HepG2 (cell line): ENCODE measurements around the gene ALDH9A1. TPM values are rescaled to one million over a fixed set of nuclear protein-coding genes. Genes with fewer than 3 reads are reported as not detected.
A peak's percentile ranks its signal among the peaks of the same experiment; 100 is the strongest.

Experiments
- ARHGAP35 ChIP-seq: sonication (generic); formaldehyde crosslinking; IDR thresholded peaks from 2 replicates; pipeline ENCODE4 v1.9.0; 2022; ENCODE audit warnings: mild to moderate bottlenecking, inconsistent platforms, moderate library complexity, missing genetic modification reagents, borderline replicate concordance
- ASH2L ChIP-seq: fragments of 300-600, 200-600 bp; sonication (generic); IDR thresholded peaks from 2 replicates; pipeline ENCODE4 v1.7.0; 2017; ENCODE audit warnings: low read depth, mild to moderate bottlenecking, moderate library complexity, mixed read lengths, low read length; ENCODE audit not compliant: insufficient read length
- ATAD3A ChIP-seq: sonication (generic); formaldehyde crosslinking; IDR thresholded peaks from 2 replicates; pipeline ENCODE4 v1.4.0; 2020; ENCODE audit warnings: missing genetic modification reagents
- CC2D1A ChIP-seq: sonication (generic); formaldehyde crosslinking; IDR thresholded peaks from 2 replicates; pipeline ENCODE4 v1.8.1; 2023; ENCODE audit warnings: mild to moderate bottlenecking, missing genetic modification reagents
- HINFP ChIP-seq: sonication (generic); formaldehyde crosslinking; IDR thresholded peaks from 2 replicates; pipeline ENCODE4 v1.4.0; 2020; ENCODE audit warnings: low read depth, mild to moderate bottlenecking, missing genetic modification reagents
- NCOA1 ChIP-seq: sonication (generic); formaldehyde crosslinking; IDR thresholded peaks from 2 replicates; pipeline ENCODE4 v1.9.0; 2021; ENCODE audit warnings: missing genetic modification reagents
- PLRG1 ChIP-seq: fragments of 450-650 bp; conservative IDR thresholded peaks from 2 replicates; pipeline ENCODE4 v1.6.1; 2016
- REL ChIP-seq: sonication (generic); formaldehyde crosslinking; conservative IDR thresholded peaks from 2 replicates; pipeline ENCODE4 v1.8.0; 2022; ENCODE audit warnings: mild to moderate bottlenecking, missing genetic modification reagents, moderate library complexity
- SALL1 ChIP-seq: sonication (generic); formaldehyde crosslinking; IDR thresholded peaks from 2 replicates; pipeline ENCODE4 v1.8.0; 2022; ENCODE audit warnings: mild to moderate bottlenecking, missing genetic modification reagents
- ZBED4 ChIP-seq: sonication (generic); formaldehyde crosslinking; IDR thresholded peaks from 2 replicates; pipeline ENCODE4 v1.4.0; 2020; ENCODE audit warnings: missing genetic modification reagents, borderline replicate concordance
- ZBTB43 ChIP-seq: sonication (generic); formaldehyde crosslinking; conservative IDR thresholded peaks from 2 replicates; pipeline ENCODE4 v1.4.0; 2020; ENCODE audit warnings: missing genetic modification reagents
- ZEB1 ChIP-seq: IDR thresholded peaks from 2 replicates; pipeline ENCODE4 v1.6.1; 2012; ENCODE audit warnings: mild to moderate bottlenecking, low read depth, inconsistent platforms; ENCODE audit not compliant: insufficient replicate concordance
- ZMYM2 ChIP-seq: sonication (generic); formaldehyde crosslinking; IDR thresholded peaks from 2 replicates; pipeline ENCODE4 v1.8.0; 2022; ENCODE audit warnings: mild to moderate bottlenecking, missing genetic modification reagents
- ZNF280B ChIP-seq: sonication (generic); formaldehyde crosslinking; IDR thresholded peaks from 2 replicates; pipeline ENCODE4 v1.5.0; 2020; ENCODE audit warnings: missing genetic modification reagents, mild to moderate bottlenecking, borderline replicate concordance
- ZNF329 ChIP-seq: sonication (generic); formaldehyde crosslinking; IDR thresholded peaks from 2 replicates; pipeline ENCODE4 v1.9.0; 2021; ENCODE audit warnings: low read depth, mild to moderate bottlenecking, missing genetic modification reagents
- ZNF44 ChIP-seq: sonication (generic); formaldehyde crosslinking; IDR thresholded peaks from 2 replicates; pipeline ENCODE4 v1.5.1; 2020; ENCODE audit warnings: mild to moderate bottlenecking, missing genetic modification reagents
- ZNF484 ChIP-seq: sonication (generic); formaldehyde crosslinking; IDR thresholded peaks from 2 replicates; pipeline ENCODE4 v1.5.1; 2020; ENCODE audit warnings: mild to moderate bottlenecking, low read depth, missing genetic modification reagents, borderline replicate concordance
- ZNF720 ChIP-seq: sonication (generic); formaldehyde crosslinking; IDR thresholded peaks from 2 replicates; pipeline ENCODE4 v1.4.0; 2020; ENCODE audit warnings: missing genetic modification reagents
- polyA plus RNA-seq, 8 experiments: library from polyadenylated mRNA; depleted of rRNA in 3 of 8; stranded (reverse) in 7 of 8; unstranded in 1 of 8; fragments of >200 nt; fragmentation: Illumina TruSeq in 4 of 8; extraction: Trizol in 4 of 8; gene quantifications; 2 replicates each; pipeline versions ENCODE4 v1.2.1 to v1.2.3, GENCODE V29; 2011 to 2016; ENCODE audit warnings: low read depth in 4 of 8, missing spikeins in 1 of 8, mixed read lengths in 1 of 8; ENCODE audit not compliant: insufficient read depth in 1 of 8
- total RNA-seq, 5 experiments: library from RNA; depleted of rRNA; stranded (reverse); fragments of >200 nt; fragmentation: Illumina TruSeq; extraction: Trizol; gene quantifications; 2 replicates each; pipeline ENCODE4 v1.2.3, GENCODE V29; 2016; ENCODE audit warnings: low read depth in 1 of 5

The ALDH9A1 gene
- total and polyA plus RNA-seq, 2 of the 13 experiments (the other 11 are each of a cell fraction or from before 2014, with no cell fraction given), result 27.5 to 38.5 TPM

GRCh38 chr1:165630629-165631341, 67.6 kb downstream of the ALDH9A1 start, which contains the start of gene MGST3 (continued):
- no peak for TF ChIP-seq ZBTB43 (CRISPR knock-in tag)
- TF ChIP-seq ZBED4 (CRISPR knock-in tag), result peak; percentile 61
- no peak for TF ChIP-seq PLRG1
- TF ChIP-seq ZEB1, result peak; percentile 93
- no peak for TF ChIP-seq ZNF484 (CRISPR knock-in tag)
- TF ChIP-seq SALL1 (CRISPR knock-in tag), result peak; percentile 74
- no peak for TF ChIP-seq ZNF720
- no peak for TF ChIP-seq ZMYM2
- 0 out of 2 replicates have a peak, but pooled peaks have one; percentile 20 for TF ChIP-seq ZNF44
- TF ChIP-seq ASH2L, result peak; percentile 82
- peak; percentile 86 for TF ChIP-seq ZNF280B (CRISPR knock-in tag)
- TF ChIP-seq CC2D1A (CRISPR knock-in tag), result no peak
- TF ChIP-seq REL (CRISPR knock-in tag), result no peak
- TF ChIP-seq HINFP (CRISPR knock-in tag), result no peak
- TF ChIP-seq NCOA1 (CRISPR knock-in tag), result no peak
- peak; percentile 38; the same call in 1 of the 2 replicates for TF ChIP-seq ZNF329 (CRISPR knock-in tag)
- TF ChIP-seq ATAD3A (CRISPR knock-in tag), result no peak
- TF ChIP-seq ARHGAP35 (CRISPR knock-in tag), result 0 out of 2 replicates have a peak, but pooled peaks have one; percentile 39
